Activated CD4-positive, CD25-positive, alpha-beta regulatory T cell treated with anti-CD3 and anti-CD28 coated beads, Interleukin-2, amount 50 U/mL, for 24 hours (primary cell): ENCODE measurements around the gene RAB11FIP4.

Source experiments
- ATAC-seq, 2 donors: fragments of 150-1000 bp; cut with Tn5 transposase; one replicate each; pipeline ENCODE4 v1.10.0; 2021; ENCODE audit warnings: mild to moderate bottlenecking in 1 of 2, moderate library complexity in 1 of 2

RAB11FIP4 gene

GRCh38 chr17:31527606-31528005 is 136.1 kb downstream of the RAB11FIP4 start:
- ATAC-seq, result no peak

- no peak for ATAC-seq
These were observed 136.9 kb downstream of the RAB11FIP4 start for GRCh38 chr17:31528291-31528874.

- no peak for ATAC-seq
These were observed 138.4 kb downstream of the RAB11FIP4 start for GRCh38 chr17:31529841-31530251.

- no peak for ATAC-seq
These were observed 139.0 kb downstream of the RAB11FIP4 start for GRCh38 chr17:31530391-31530985.

GRCh38 chr17:31531336-31531980 is 140.0 kb downstream of the RAB11FIP4 start:
- ATAC-seq, result no peak

- ATAC-seq, result no peak
These were observed 140.6 kb downstream of the RAB11FIP4 start for GRCh38 chr17:31532081-31532480.

- no peak for ATAC-seq
These were observed 141.1 kb downstream of the RAB11FIP4 start for GRCh38 chr17:31532526-31532925.

GRCh38 chr17:31533546-31534155 is 142.2 kb downstream of the RAB11FIP4 start:
- ATAC-seq, result no peak

GRCh38 chr17:31534223-31534888 is 142.9 kb downstream of the RAB11FIP4 start:
- ATAC-seq, result no peak

GRCh38 chr17:31535581-31535981 is 144.1 kb downstream of the RAB11FIP4 start:
- peak; percentile 90 to 97 for ATAC-seq

- ATAC-seq, result no peak
These were observed 145.0 kb downstream of the RAB11FIP4 start for GRCh38 chr17:31536451-31536850.

- no peak for ATAC-seq
These were observed 146.1 kb downstream of the RAB11FIP4 start for GRCh38 chr17:31537565-31538011.

- ATAC-seq, result no peak
These were observed 146.7 kb downstream of the RAB11FIP4 start for GRCh38 chr17:31538080-31538762.

- ATAC-seq, result peak in 1 of 2 donors; percentile 24
These were observed 149.3 kb downstream of the RAB11FIP4 start for GRCh38 chr17:31540602-31541307.

- ATAC-seq, result no peak
These were observed 150.1 kb downstream of the RAB11FIP4 start for GRCh38 chr17:31541559-31541958.

- ATAC-seq, result no peak
These were observed 152.7 kb downstream of the RAB11FIP4 start for GRCh38 chr17:31544186-31544585.

- ATAC-seq, result no peak
These were observed 155.2 kb downstream of the RAB11FIP4 start for GRCh38 chr17:31546650-31547049.

- ATAC-seq, result no peak
These were observed 157.2 kb downstream of the RAB11FIP4 start for GRCh38 chr17:31548709-31549108.

GRCh38 chr17:31549121-31549524 is 157.6 kb downstream of the RAB11FIP4 start:
- peak; percentile 4 for ATAC-seq

GRCh38 chr17:31549525-31550388 is 158.3 kb downstream of the RAB11FIP4 start:
- peak; percentile 84 to 85 for ATAC-seq
